Esophagus (tissue), 2 donors: ENCODE results near the gene CCDC174. TPM values are rescaled to one million over a fixed set of nuclear protein-coding genes. Genes with fewer than 3 reads are reported as not detected.

ENCODE experiments used
- H3K27ac ChIP-seq, 2 donors: one replicate each; pipeline ENCODE4 v1.5.1; 2013; ENCODE audit warnings: low read depth in 2 of 2, mild to moderate bottlenecking in 2 of 2, inconsistent platforms in 1 of 2, low read length in 1 of 2, moderate library complexity in 1 of 2
- H3K27me3 ChIP-seq, 2 donors: one replicate each; pipeline ENCODE4 v1.6.1; 2013; ENCODE audit warnings: low read length in 2 of 2, control low read depth in 1 of 2, mild to moderate bottlenecking in 1 of 2; ENCODE audit not compliant: insufficient read depth in 2 of 2, control insufficient read depth in 1 of 2
- H3K36me3 ChIP-seq, 2 donors: one replicate each; pipeline ENCODE4 v1.6.1; 2013; ENCODE audit warnings: low read length in 1 of 2; ENCODE audit not compliant: control insufficient read depth in 2 of 2, insufficient read depth in 2 of 2
- H3K4me1 ChIP-seq, 2 donors: one replicate each; pipeline ENCODE4 v1.6.1; 2013; ENCODE audit warnings: low read length in 1 of 2; ENCODE audit not compliant: control insufficient read depth in 2 of 2, insufficient read depth in 2 of 2
- H3K4me3 ChIP-seq, 2 donors: one replicate each; pipeline ENCODE4 v1.5.1; 2013; ENCODE audit warnings: low read length in 2 of 2, mild to moderate bottlenecking in 2 of 2, low read depth in 1 of 2, moderate library complexity in 1 of 2
- H3K9me3 ChIP-seq, 2 donors: one replicate each; pipeline ENCODE4 v1.6.1; 2013; ENCODE audit warnings: mild to moderate bottlenecking in 2 of 2, low read depth in 1 of 2, low read length in 1 of 2, moderate library complexity in 1 of 2; ENCODE audit not compliant: control insufficient read depth in 2 of 2, insufficient read depth in 1 of 2
- WGBS, 2 donors: extraction: QIAGEN DNeasy Blood & Tissue Kit; methylation state at CpG; one replicate each; pipeline ENCODE4 v1.1.7; 2013; 5-methylcytosine and 5-hydroxymethylcytosine counted together
- polyA plus RNA-seq, 2 donors: library from polyadenylated mRNA; stranded (reverse); fragments of 200-250 nt; gene quantifications; one replicate each; pipeline ENCODE4 v1.2.3, GENCODE V29; 2013
- donor health status: healthy with polysubstance abuse.
- donor health status: Bipolar disorder and iron deficiency.

The CCDC174 gene
- polyA plus RNA-seq, 2 donors = 10.4 to 11.1 TPM

DNA sequence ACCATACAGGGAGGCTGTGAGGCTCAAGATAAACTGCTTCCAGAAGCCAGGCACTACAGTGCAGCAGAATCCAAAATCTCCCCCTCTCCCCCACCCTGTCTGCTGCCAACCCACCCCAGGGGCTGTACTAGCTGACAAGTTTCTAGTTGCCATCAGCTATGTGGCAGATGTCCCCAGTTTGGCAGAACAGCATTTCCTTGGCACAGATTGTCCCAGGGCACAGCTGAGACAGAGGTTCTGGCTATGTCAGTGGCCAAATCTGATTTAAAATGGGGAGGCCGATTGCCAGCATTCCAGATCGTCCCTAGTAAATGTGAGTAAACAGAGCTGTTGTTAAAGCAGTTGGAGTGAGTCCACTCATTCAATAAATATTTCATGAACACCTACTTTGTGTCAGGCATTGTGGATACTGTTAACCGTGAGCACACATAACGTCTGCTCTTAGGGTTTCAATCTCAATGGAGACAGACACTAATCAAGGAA, 28.0 kb upstream of the CCDC174 start:
- H3K4me1 ChIP-seq = no peaks in the 10 kb centered on the region
- no peaks in the 10 kb centered on the region for H3K27me3 ChIP-seq
- H3K4me3 ChIP-seq = no peak overlapping the region
- H3K27ac ChIP-seq = no peak overlapping the region
- H3K9me3 ChIP-seq = no peaks in the 10 kb centered on the region
- H3K36me3 ChIP-seq = no peaks in the 10 kb centered on the region
- WGBS, 2 donors = 35 to 51% methylated on average over 4 of the region's 4 CpGs

DNA sequence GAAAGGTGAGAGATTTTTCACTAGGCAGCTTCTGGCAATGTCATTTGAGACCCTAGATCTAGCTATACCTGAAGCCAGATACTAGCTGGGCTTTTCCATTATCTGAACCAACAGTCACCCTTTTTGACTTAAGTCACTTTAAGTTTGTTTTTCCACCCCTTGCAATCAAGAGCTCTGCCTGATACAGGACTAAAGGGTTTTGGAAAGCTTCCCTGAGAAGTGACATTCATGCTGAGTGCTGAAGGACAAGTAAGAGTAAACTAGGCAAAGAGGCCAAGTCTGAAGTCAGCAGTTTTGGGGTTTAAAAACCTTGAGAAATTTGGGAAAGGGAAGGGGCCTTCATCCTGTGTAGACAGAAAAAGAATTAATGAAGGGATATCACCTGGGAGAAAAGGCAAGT, 27.1 kb upstream of the CCDC174 start:
- no peaks in the 10 kb centered on the region for H3K4me1 ChIP-seq
- H3K9me3 ChIP-seq = no peaks in the 10 kb centered on the region
- H3K27ac ChIP-seq = no peak overlapping the region
- H3K4me3 ChIP-seq = no peak overlapping the region
- H3K27me3 ChIP-seq = no peaks in the 10 kb centered on the region
- H3K36me3 ChIP-seq = no peaks in the 10 kb centered on the region

DNA sequence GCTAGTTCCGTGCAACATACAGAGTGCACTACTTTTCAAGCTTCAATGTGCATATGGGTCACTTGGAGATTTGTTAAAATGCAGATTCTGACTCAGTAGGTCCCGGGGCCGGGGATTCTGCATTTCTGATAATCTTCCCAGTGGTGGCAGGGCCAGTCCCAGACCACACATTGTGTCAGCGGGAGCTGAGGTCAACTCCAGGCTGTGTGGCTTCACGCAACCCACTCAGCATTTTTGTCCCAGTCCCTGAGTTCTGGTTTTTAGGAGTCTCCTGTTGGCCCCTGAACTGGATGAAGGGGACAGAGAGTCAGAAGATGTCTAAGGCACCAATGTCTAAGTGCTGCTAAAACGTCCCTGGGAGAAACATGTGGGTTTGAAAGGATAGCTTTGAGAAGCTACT, 26.1 kb upstream of the CCDC174 start:
- H3K4me1 ChIP-seq = no peaks in the 10 kb centered on the region
- H3K4me3 ChIP-seq = no peak overlapping the region
- H3K27me3 ChIP-seq = no peaks in the 10 kb centered on the region
- no peak overlapping the region for H3K27ac ChIP-seq
- no peaks in the 10 kb centered on the region for H3K9me3 ChIP-seq
- WGBS, 2 donors = 77 to 82% methylated on average over 6 of the region's 6 CpGs
- H3K36me3 ChIP-seq = no peaks in the 10 kb centered on the region

DNA sequence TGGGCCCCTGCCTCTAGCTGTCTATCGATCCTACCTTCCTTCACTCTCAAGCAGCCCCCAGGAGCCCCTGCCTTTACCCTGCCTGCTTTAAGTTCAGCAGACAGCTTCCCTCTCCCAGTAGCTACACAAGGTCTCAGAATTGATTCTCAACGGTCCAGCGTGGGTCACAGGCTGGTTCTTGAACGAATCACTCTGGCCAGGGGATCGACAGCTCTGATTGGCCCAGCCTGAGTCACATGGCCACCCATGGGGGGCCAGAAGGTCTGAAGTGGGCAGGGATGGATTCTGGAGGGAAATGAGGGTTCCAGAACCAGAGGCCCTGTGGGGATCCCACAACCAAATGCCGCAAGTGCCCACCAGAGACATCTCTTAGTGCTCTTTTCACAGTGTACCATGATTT, 23.7 kb upstream of the CCDC174 start:
- Histone ChIP-seq H3K4me3 (no peak overlapping the region), H3K4me1 (no peaks in the 10 kb centered on the region)

DNA sequence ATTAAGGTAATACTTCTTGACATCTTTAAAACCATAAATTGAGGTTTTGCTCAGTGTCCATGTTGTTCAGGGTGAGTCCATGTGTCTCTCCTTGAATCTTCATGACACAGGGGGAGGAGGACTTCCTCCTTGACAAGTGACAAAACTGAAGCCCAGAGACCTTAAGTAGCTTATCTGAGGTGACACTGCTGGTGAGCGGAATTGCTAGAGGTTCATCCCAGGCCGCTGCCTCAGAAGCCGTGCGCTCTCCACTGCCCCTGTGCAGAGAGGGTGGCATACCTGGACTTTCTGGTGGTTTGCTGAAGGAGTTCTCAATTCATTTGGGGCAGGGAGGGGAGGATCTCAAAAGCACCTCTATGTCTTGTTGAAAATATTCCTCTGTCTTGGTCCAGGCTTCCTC, 23.2 kb upstream of the CCDC174 start:
- H3K36me3 ChIP-seq = no peaks in the 10 kb centered on the region
- 70 to 75% methylated on average over 4 of the region's 4 CpGs for WGBS, 2 donors
- no peaks in the 10 kb centered on the region for H3K4me1 ChIP-seq
- no peaks in the 10 kb centered on the region for H3K9me3 ChIP-seq
- no peak overlapping the region for H3K27ac ChIP-seq
- H3K27me3 ChIP-seq = no peaks in the 10 kb centered on the region
- no peak overlapping the region for H3K4me3 ChIP-seq

More for the DNA sequence above, 23.7 kb upstream of the CCDC174 start:
- no peaks in the 10 kb centered on the region for H3K9me3 ChIP-seq
- no peak overlapping the region for H3K27ac ChIP-seq
- H3K27me3 ChIP-seq = no peaks in the 10 kb centered on the region
- whole genome bisulfite sequencing, 2 donors = 76 to 90% methylated on average over 6 of the region's 6 CpGs
- H3K36me3 ChIP-seq = no peaks in the 10 kb centered on the region

DNA sequence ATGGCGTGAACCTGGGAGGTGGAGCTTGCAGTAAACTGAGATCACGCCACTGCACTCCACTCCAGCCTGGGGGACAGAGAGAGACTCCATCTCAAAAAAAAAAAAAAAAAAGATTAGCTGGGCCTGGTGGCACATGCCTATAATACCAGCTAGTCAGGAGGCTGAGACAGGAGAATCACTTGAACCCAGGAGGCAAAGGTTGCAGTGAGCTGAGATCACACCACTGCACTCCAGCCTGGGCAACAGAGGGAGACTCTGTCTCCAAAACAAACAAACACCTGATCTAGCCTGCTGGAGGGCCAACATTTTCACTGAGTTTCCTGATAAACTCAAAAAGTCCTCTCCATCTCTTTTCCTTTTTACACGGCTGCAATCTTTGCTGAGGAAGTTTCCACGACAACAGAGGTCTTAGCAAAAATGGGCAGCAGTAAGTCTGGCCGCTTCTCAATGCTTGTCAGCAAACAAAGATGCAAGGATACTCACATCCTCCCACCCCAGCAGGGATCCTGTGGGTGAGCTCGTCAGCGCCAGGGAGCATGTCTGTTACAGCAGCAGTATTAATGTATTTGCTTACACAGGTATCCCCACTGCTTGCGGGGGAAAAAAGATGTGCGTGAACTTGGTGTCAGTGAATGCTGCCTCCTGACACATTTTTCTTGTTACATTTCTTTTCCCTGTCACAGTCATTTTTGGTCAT, 21.0 kb upstream of the CCDC174 start:
- Histone ChIP-seq H3K4me1 (no peaks in the 10 kb centered on the region), H3K27ac (no peak overlapping the region), H3K27me3 (no peaks in the 10 kb centered on the region), H3K9me3 (no peaks in the 10 kb centered on the region), H3K36me3 (no peaks in the 10 kb centered on the region), H3K4me3 (no peak overlapping the region)
- 80 to 82% methylated on average over 9 of the region's 9 CpGs for WGBS, 2 donors

DNA sequence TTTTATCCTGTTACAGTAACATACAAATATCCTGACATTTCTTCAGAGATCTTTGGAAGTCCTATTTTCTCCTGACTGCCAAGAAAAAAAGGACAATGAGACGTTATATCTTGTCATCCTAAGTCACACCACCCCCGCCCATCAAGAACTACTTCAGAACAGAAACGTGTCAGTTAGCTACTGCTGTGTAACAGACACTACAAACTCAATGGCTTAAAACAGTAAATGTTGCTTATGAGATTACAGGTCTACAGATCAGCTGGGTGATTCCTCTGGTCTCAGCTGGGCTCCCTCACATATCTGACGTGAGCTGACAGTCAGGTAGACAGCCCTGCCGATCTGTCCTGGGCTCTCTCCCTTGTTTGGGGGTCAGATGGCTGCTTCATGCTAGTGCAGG, 20.5 kb upstream of the CCDC174 start:
- Histone ChIP-seq H3K4me1 (no peaks in the 10 kb centered on the region), H3K4me3 (no peak overlapping the region), H3K27me3 (no peaks in the 10 kb centered on the region), H3K9me3 (no peaks in the 10 kb centered on the region), H3K27ac (no peak overlapping the region), H3K36me3 (no peaks in the 10 kb centered on the region)
- 79 to 82% methylated on average over 5 of the region's 5 CpGs for WGBS, 2 donors

DNA sequence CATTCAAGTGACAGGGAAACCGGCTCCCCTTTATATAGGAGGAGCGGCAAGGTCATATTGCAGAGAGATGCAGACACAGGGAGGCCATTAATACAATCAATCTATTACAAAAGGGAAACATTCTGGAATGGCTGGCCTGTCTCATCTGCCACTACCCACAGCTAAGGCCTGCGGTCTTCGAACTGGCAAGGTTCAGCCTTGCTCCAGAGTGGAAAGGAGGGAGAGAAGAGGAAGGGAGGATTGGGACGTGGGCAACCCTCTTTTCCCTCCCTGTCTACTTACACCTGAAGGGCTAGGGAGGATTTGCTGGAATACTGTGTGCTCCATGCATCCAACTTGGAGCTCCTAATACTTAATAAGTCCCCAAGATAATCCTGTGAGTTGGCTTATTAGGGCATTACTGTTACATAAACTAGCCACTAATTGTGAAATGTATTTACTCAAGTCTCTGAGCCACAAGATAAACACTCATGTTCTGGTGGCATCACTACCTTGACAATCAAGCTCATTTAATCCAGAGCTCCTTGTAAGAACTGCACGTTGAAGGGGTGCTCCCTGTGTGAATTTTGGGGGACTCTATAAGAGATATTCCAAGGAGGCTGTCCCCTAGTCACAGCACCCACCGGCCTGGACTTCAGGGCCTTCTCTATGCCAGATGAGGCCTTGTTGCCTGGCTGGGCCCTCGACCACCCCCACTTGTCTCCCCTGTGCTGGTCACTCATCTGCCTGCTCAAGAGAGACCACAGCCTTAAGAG, 19.7 kb upstream of the CCDC174 start:
- Histone ChIP-seq H3K9me3 (no peaks in the 10 kb centered on the region), H3K4me1 (no peaks in the 10 kb centered on the region), H3K4me3 (no peak overlapping the region), H3K27me3 (no peaks in the 10 kb centered on the region), H3K27ac (no peak overlapping the region), H3K36me3 (no peaks in the 10 kb centered on the region)
- 81 to 83% methylated on average over 8 of the region's 8 CpGs for WGBS, 2 donors

DNA sequence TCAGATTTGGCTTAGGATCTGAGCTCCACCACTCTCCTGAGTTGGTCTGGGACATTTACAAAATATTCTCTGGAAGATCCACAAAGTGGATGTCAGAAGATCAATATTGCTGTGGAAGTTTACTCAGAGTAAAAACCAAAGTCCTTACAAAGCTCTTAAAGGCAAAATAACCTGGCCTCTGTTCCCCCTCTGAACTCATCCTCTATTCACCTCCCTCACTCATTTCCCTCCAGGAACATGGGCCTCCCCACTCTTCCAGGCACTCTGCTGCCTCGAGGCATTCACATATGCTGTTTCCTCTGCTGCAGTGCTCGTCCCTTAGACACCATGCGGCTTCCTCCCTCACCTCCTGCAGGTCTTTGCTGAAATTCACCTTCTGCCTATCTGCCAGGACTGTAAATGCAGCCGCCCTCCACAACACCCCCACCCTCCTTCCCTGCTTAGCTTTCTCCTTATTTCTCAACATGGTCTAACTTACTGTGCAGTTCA, 19.1 kb upstream of the CCDC174 start:
- Histone ChIP-seq H3K36me3 (no peaks in the 10 kb centered on the region), H3K4me3 (no peak overlapping the region), H3K27ac (no peak overlapping the region), H3K27me3 (no peaks in the 10 kb centered on the region), H3K4me1 (no peaks in the 10 kb centered on the region), H3K9me3 (no peaks in the 10 kb centered on the region)
- WGBS, 2 donors = 46 to 65% methylated on average over 4 of the region's 4 CpGs

DNA sequence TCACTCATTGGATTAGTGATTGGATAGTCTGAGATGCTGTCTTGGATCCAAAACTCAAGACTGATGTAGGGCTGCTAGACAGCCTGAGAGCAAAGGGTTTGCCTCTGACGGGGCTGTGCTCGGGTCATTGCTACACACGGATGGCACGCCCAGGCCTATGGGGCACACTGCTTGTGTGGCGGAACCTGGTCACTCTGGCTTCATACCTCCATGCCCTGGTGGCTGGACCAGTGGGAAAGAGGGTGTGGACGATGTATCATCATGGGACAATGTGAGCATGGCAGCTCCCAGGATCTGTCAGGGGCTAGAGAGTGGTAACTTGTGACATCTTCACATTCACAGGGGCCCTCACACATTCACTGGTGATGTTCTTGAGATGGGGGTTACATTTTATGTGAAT, 18.1 kb upstream of the CCDC174 start:
- no peaks in the 10 kb centered on the region for H3K9me3 ChIP-seq
- no peaks in the 10 kb centered on the region for H3K36me3 ChIP-seq
- no peaks in the 10 kb centered on the region for H3K27me3 ChIP-seq
- no peaks in the 10 kb centered on the region for H3K4me1 ChIP-seq
- 85 to 86% methylated on average over 6 of the region's 6 CpGs for WGBS, 2 donors
- H3K4me3 ChIP-seq = no peak overlapping the region
- no peak overlapping the region for H3K27ac ChIP-seq
